Memory B cell (primary cell): ENCODE data around the gene HYAL2.
"Not testable (repeated sequence)": the region's sequence is repeated elsewhere in the genome, so short reads cannot be mapped to it uniquely, and the experiment has no call there.

Experiments
- ATAC-seq: fragments of 150-1000 bp; cut with Tn5 transposase; 2 replicates; pipeline ENCODE4 v1.10.0; 2021; ENCODE audit warnings: low read depth, mild to moderate bottlenecking, moderate library complexity
- DNase-seq, 2 donors: peaks; one replicate each; pipeline ENCODE4 v3.0.0; 2022; ENCODE audit warnings: low spot score in 2 of 2
- H3K27ac Mint-ChIP-seq: one replicate; pipeline ENCODE4 v1.8.0; 2022; ENCODE audit warnings: mild to moderate bottlenecking, moderate library complexity, mixed read lengths
- H3K27me3 Mint-ChIP-seq: one replicate; pipeline ENCODE4 v1.8.0; 2022; ENCODE audit warnings: mixed read lengths
- H3K36me3 Mint-ChIP-seq: one replicate; pipeline ENCODE4 v1.8.0; 2022; ENCODE audit warnings: mild to moderate bottlenecking, mixed read lengths
- H3K4me1 Mint-ChIP-seq: one replicate; pipeline ENCODE4 v1.8.0; 2022; ENCODE audit warnings: mixed read lengths
- H3K4me3 Mint-ChIP-seq: one replicate; pipeline ENCODE4 v1.8.0; 2022; ENCODE audit warnings: mild to moderate bottlenecking, moderate library complexity, mixed read lengths
- H3K9me3 Mint-ChIP-seq: one replicate; pipeline ENCODE4 v1.8.0; 2022; ENCODE audit warnings: mixed read lengths

Gene HYAL2

GRCh38 chr3:50273689-50274065, 48.9 kb downstream of the HYAL2 start:
- H3K4me3 Mint-ChIP-seq, result no peak overlapping the region
- peaks cover 17% of the 10 kb centered on the region for H3K4me1 Mint-ChIP-seq
- peaks cover 27% of the 10 kb centered on the region for H3K27me3 Mint-ChIP-seq
- DNase-seq (no peak), ATAC-seq (no peak)
- no peaks in the 10 kb centered on the region for H3K9me3 Mint-ChIP-seq
- H3K27ac Mint-ChIP-seq, result no peak overlapping the region
- H3K36me3 Mint-ChIP-seq, result no peaks in the 10 kb centered on the region

GRCh38 chr3:50272911-50273688, 49.4 kb downstream of the HYAL2 start:
- ATAC-seq (peak; percentile 89), DNase-seq (peak; percentile 94 to 98)
- Mint-ChIP-seq H3K27me3 (peaks cover 24% of the 10 kb centered on the region), H3K27ac (peak overlapping the region; percentile 56), H3K4me3 (peak overlapping the region; percentile 60), H3K36me3 (no peaks in the 10 kb centered on the region), H3K4me1 (peaks cover 18% of the 10 kb centered on the region), H3K9me3 (no peaks in the 10 kb centered on the region)

- not testable (repeated sequence) for ATAC-seq, H3K4me3 Mint-ChIP-seq, DNase-seq, H3K9me3 Mint-ChIP-seq, H3K36me3 Mint-ChIP-seq, H3K27ac Mint-ChIP-seq
- H3K4me1 Mint-ChIP-seq, result peaks cover 18% of the 10 kb centered on the region
- peaks cover 24% of the 10 kb centered on the region for H3K27me3 Mint-ChIP-seq
These were observed 50.0 kb downstream of the HYAL2 start for GRCh38 chr3:50272538-50272910.

- DNase-seq (no peak), ATAC-seq (no peak)
- no peak overlapping the region for H3K4me3 Mint-ChIP-seq
- H3K9me3 Mint-ChIP-seq, result no peaks in the 10 kb centered on the region
- H3K27ac Mint-ChIP-seq, result no peak overlapping the region
- peaks cover 18% of the 10 kb centered on the region for H3K4me1 Mint-ChIP-seq
- peaks cover 24% of the 10 kb centered on the region for H3K27me3 Mint-ChIP-seq
- H3K36me3 Mint-ChIP-seq, result no peaks in the 10 kb centered on the region
These were observed 51.1 kb downstream of the HYAL2 start for GRCh38 chr3:50271314-50271936.

- no peak overlapping the region for H3K4me3 Mint-ChIP-seq
- peaks cover 17% of the 10 kb centered on the region for H3K4me1 Mint-ChIP-seq
- DNase-seq (no peak), ATAC-seq (no peak)
- peaks cover 20% of the 10 kb centered on the region for H3K27me3 Mint-ChIP-seq
- no peaks in the 10 kb centered on the region for H3K9me3 Mint-ChIP-seq
- H3K36me3 Mint-ChIP-seq, result no peaks in the 10 kb centered on the region
- no peak overlapping the region for H3K27ac Mint-ChIP-seq
These were observed 51.9 kb downstream of the HYAL2 start for GRCh38 chr3:50270422-50271224.

- H3K27me3 Mint-ChIP-seq, result peaks cover 17% of the 10 kb centered on the region
- H3K4me3 Mint-ChIP-seq, result no peak overlapping the region
- no peak for DNase-seq
These were observed 52.5 kb downstream of the HYAL2 start for GRCh38 chr3:50269977-50270413.

GRCh38 chr3:50269460-50269859, 53.1 kb downstream of the HYAL2 start:
- H3K27me3 Mint-ChIP-seq, result peaks cover 15% of the 10 kb centered on the region
- H3K4me3 Mint-ChIP-seq, result no peak overlapping the region
- H3K4me1 Mint-ChIP-seq, result peaks cover 12% of the 10 kb centered on the region
- no peaks in the 10 kb centered on the region for H3K36me3 Mint-ChIP-seq
- no peak overlapping the region for H3K27ac Mint-ChIP-seq
- ATAC-seq (no peak), DNase-seq (no peak)
- no peaks in the 10 kb centered on the region for H3K9me3 Mint-ChIP-seq

More at GRCh38 chr3:50269977-50270413, 52.5 kb downstream of the HYAL2 start:
- H3K4me1 Mint-ChIP-seq, result peaks cover 14% of the 10 kb centered on the region
- H3K36me3 Mint-ChIP-seq, result no peaks in the 10 kb centered on the region
- H3K27ac Mint-ChIP-seq, result no peak overlapping the region
- no peak for ATAC-seq
- no peaks in the 10 kb centered on the region for H3K9me3 Mint-ChIP-seq

- Mint-ChIP-seq H3K36me3 (no peaks in the 10 kb centered on the region), H3K27me3 (peaks cover 11% of the 10 kb centered on the region), H3K4me1 (peaks cover 7% of the 10 kb centered on the region), H3K4me3 (no peak within 1 kb of the TSS), H3K9me3 (no peaks in the 10 kb centered on the region), H3K27ac (no peak within 1 kb of the TSS)
- ATAC-seq (no peak), DNase-seq (no peak)
These were observed 53.7 kb downstream of the HYAL2 start, which contains the start of gene SEMA3B for GRCh38 chr3:50268703-50269451. SEMA3B (plus strand) TSS chr3:50269147; CDS start chr3:50269241, 94 bp downstream.

GRCh38 chr3:50268276-50268675, 54.3 kb downstream of the HYAL2 start:
- H3K36me3 Mint-ChIP-seq, result no peaks in the 10 kb centered on the region
- H3K27ac Mint-ChIP-seq, result no peak overlapping the region
- no peaks in the 10 kb centered on the region for H3K9me3 Mint-ChIP-seq
- H3K4me1 Mint-ChIP-seq, result peaks cover 7% of the 10 kb centered on the region
- no peak overlapping the region for H3K4me3 Mint-ChIP-seq
- peaks cover 11% of the 10 kb centered on the region for H3K27me3 Mint-ChIP-seq
- DNase-seq (no peak), ATAC-seq (no peak)
